Right lobe of liver (tissue), 4 donors: ENCODE data around the gene IGSF9.

Source experiments
- CTCF ChIP-seq, 4 donors: fragments of 200-600 bp in 3 of 4; fragments of 450-650 bp in 1 of 4; IDR thresholded peaks; one replicate each; pipeline versions ENCODE4 v1.5.1 to v1.8.0; 2016 to 2022; ENCODE audit warnings: antibody characterized with exemption in 4 of 4, mild to moderate bottlenecking in 2 of 4
- POLR2A ChIP-seq: fragments of 450-650 bp; IDR thresholded peaks from one replicate; pipeline ENCODE4 v1.6.1; 2017; ENCODE audit warnings: antibody characterized with exemption, mild to moderate bottlenecking
- donor health status: DM: no; HTN: no; CAD: no.
- donor health status: DM: no; HTN: no; CAD: no.
- donor health status: DM: no; HTN: yes; CAD: no.

GRCh38 chr1:159992161-159992560 is 46.7 kb upstream of the IGSF9 start:
- TF ChIP-seq POLR2A (no peak), CTCF (IDR thresholded peaks at IDR 0.05) (no peak)
